ENCODE measurements around the gene STOML1. TPM values are rescaled to one million over a fixed set of nuclear protein-coding genes. Genes with fewer than 3 reads are reported as not detected.
A peak's percentile ranks its signal among the peaks of the same experiment; 100 is the strongest.
"Not testable (repeated sequence)": the region's sequence is repeated elsewhere in the genome, so short reads cannot be mapped to it uniquely, and the experiment has no call there.

Gene STOML1
- total RNA-seq, 2 experiments from 2014 or later = 7.1 to 10.1 TPM

GRCh38 chr15:73968461-73968860, 23.6 kb downstream of the STOML1 start:
- DNase-seq = no peak
- ChIA-PET CTCF (interaction anchor here (1.0 to 8.6 kb wide), 4 partner anchors 41 to 85 kb away, joined by 3 to 98 read pairs (median 48); no protein-coding TSS in a partner anchor), POLR2A (no interaction called here)
- Mint-ChIP-seq H3K4me3 (no peak overlapping the region), H3K36me3 (no peaks in the 10 kb centered on the region), H3K27me3 (peaks cover 3% of the 10 kb centered on the region), H3K9me3 (no peaks in the 10 kb centered on the region), H3K27ac (no peak overlapping the region), H3K4me1 (ENCODE audit: low read depth) (peaks cover 25% of the 10 kb centered on the region)
- intact Hi-C loops (cut with micrococcal nuclease) = loop anchor here (5.0 kb wide), 1 partner anchor 39 kb away; no protein-coding TSS in a partner anchor

GRCh38 chr15:73965758-73966113, 26.4 kb downstream of the STOML1 start:
- POLR2A ChIA-PET = interaction anchor here (1.0 to 1.4 kb wide), 3 partner anchors 16 to 438 kb away, joined by 3 to 4 read pairs (median 4); no protein-coding TSS in a partner anchor
- Mint-ChIP-seq H3K4me3 (peak overlapping the region; percentile 54), H3K27me3 (no peaks in the 10 kb centered on the region), H3K4me1 (ENCODE audit: low read depth) (peaks cover 22% of the 10 kb centered on the region), H3K36me3 (no peaks in the 10 kb centered on the region), H3K27ac (peak overlapping the region; percentile 85), H3K9me3 (no peaks in the 10 kb centered on the region)
- DNase-seq = peak; percentile 29
- intact Hi-C loops (cut with micrococcal nuclease) = loop anchor here (2.0 to 5.0 kb wide), 2 partner anchors 42 to 45 kb away; no protein-coding TSS in a partner anchor
- CTCF ChIA-PET = interaction anchor here (0.6 to 2.8 kb wide), 19 partner anchors 9 to 97 kb away, joined by 3 to 24 read pairs (median 5); partner anchors contain the start of genes PML and TBC1D21

- Mint-ChIP-seq H3K27ac (peak overlapping the region; percentile 85), H3K4me1 (ENCODE audit: low read depth) (peaks cover 24% of the 10 kb centered on the region), H3K4me3 (peak overlapping the region; percentile 69), H3K27me3 (no peaks in the 10 kb centered on the region), H3K9me3 (no peaks in the 10 kb centered on the region), H3K36me3 (no peaks in the 10 kb centered on the region)
- intact Hi-C loops (cut with micrococcal nuclease) = loop anchor here (2.0 to 5.0 kb wide), 2 partner anchors 42 to 44 kb away; no protein-coding TSS in a partner anchor
- peak; percentile 82 for DNase-seq
- CTCF ChIA-PET = interaction anchor here (0.6 to 2.8 kb wide), 18 partner anchors 8 to 97 kb away, joined by 3 to 24 read pairs (median 6); partner anchors contain the start of genes PML and TBC1D21
- POLR2A ChIA-PET = interaction anchor here (1.0 to 1.4 kb wide), 3 partner anchors 17 to 438 kb away, joined by 3 to 4 read pairs (median 4); no protein-coding TSS in a partner anchor
Observed at GRCh38 chr15:73965094-73965757, 26.9 kb downstream of the STOML1 start.

- Mint-ChIP-seq H3K36me3 (no peaks in the 10 kb centered on the region), H3K27me3 (no peaks in the 10 kb centered on the region), H3K9me3 (no peaks in the 10 kb centered on the region), H3K4me3 (peak overlapping the region; percentile 69), H3K4me1 (ENCODE audit: low read depth) (peaks cover 27% of the 10 kb centered on the region), H3K27ac (peak overlapping the region; percentile 85)
- peak; percentile 93 for DNase-seq
- ChIA-PET POLR2A (interaction anchor here (1.0 to 1.4 kb wide), 3 partner anchors 17 to 439 kb away, joined by 3 to 4 read pairs (median 4); no protein-coding TSS in a partner anchor), CTCF (interaction anchor here (0.6 to 2.8 kb wide), 20 partner anchors 8 to 91 kb away, joined by 3 to 24 read pairs (median 5); partner anchors contain the start of gene TBC1D21)
- intact Hi-C loops (cut with micrococcal nuclease) = loop anchor here (1.0 to 5.0 kb wide), 4 partner anchors 13 to 67 kb away; no protein-coding TSS in a partner anchor
Observed at GRCh38 chr15:73964736-73965093, 27.4 kb downstream of the STOML1 start.

GRCh38 chr15:73962433-73962832, 29.7 kb downstream of the STOML1 start:
- intact Hi-C loops (cut with micrococcal nuclease) = no loop called here
- Mint-ChIP-seq H3K27me3 (no peaks in the 10 kb centered on the region), H3K36me3 (no peaks in the 10 kb centered on the region), H3K4me3 (no peak overlapping the region), H3K9me3 (no peaks in the 10 kb centered on the region), H3K4me1 (ENCODE audit: low read depth) (peaks cover 43% of the 10 kb centered on the region), H3K27ac (no peak overlapping the region)
- no peak for DNase-seq
- ChIA-PET CTCF (interaction anchor here (1.4 kb wide), 1 partner anchor 86 kb away, joined by 3 read pairs; no protein-coding TSS in a partner anchor), POLR2A (no interaction called here)

- H3K4me3 Mint-ChIP-seq; H3K9me3 Mint-ChIP-seq; H3K36me3 Mint-ChIP-seq; intact Hi-C loops (cut with micrococcal nuclease); POLR2A ChIA-PET; H3K27ac Mint-ChIP-seq; H3K27me3 Mint-ChIP-seq; DNase-seq: not testable (repeated sequence)
- H3K4me1 Mint-ChIP-seq (ENCODE audit: low read depth) = peaks cover 35% of the 10 kb centered on the region
- CTCF ChIA-PET = interaction anchor here (0.8 to 4.3 kb wide), 7 partner anchors 10 to 89 kb away, joined by 3 to 22 read pairs (median 6); partner anchors contain the start of gene PML
Observed at GRCh38 chr15:73960472-73961070, 31.5 kb downstream of the STOML1 start.

- Mint-ChIP-seq H3K27ac (no peak overlapping the region), H3K27me3 (no peaks in the 10 kb centered on the region), H3K4me3 (no peak overlapping the region), H3K36me3 (no peaks in the 10 kb centered on the region), H3K4me1 (ENCODE audit: low read depth) (peaks cover 28% of the 10 kb centered on the region), H3K9me3 (no peaks in the 10 kb centered on the region)
- intact Hi-C loops (cut with micrococcal nuclease) = loop anchor here (1.0 kb wide), 1 partner anchor 8 kb away; no protein-coding TSS in a partner anchor
- POLR2A ChIA-PET = interaction anchor here (1.2 kb wide), 1 partner anchor 22 kb away, joined by 5 read pairs; no protein-coding TSS in a partner anchor
- CTCF ChIA-PET = interaction anchor here (0.8 to 4.3 kb wide), 7 partner anchors 9 to 63 kb away, joined by 3 to 22 read pairs (median 6); partner anchors contain the start of gene PML
- DNase-seq = no peak
Observed at GRCh38 chr15:73959801-73960200, 32.3 kb downstream of the STOML1 start.

GRCh38 chr15:73959012-73959581, 33.0 kb downstream of the STOML1 start:
- H3K4me3 Mint-ChIP-seq = no peak overlapping the region
- DNase-seq = peak; percentile 58
- peak overlapping the region; percentile 51 for H3K27ac Mint-ChIP-seq
- CTCF ChIA-PET = interaction anchor here (0.7 to 4.3 kb wide), 8 partner anchors 9 to 52 kb away, joined by 3 to 22 read pairs (median 6); partner anchors contain the start of gene PML
- H3K9me3 Mint-ChIP-seq = no peaks in the 10 kb centered on the region
- no peaks in the 10 kb centered on the region for H3K36me3 Mint-ChIP-seq
- H3K4me1 Mint-ChIP-seq (ENCODE audit: low read depth) = peaks cover 25% of the 10 kb centered on the region
- intact Hi-C loops (cut with micrococcal nuclease) = loop anchor here (1.0 kb wide), 1 partner anchor 8 kb away; no protein-coding TSS in a partner anchor
- H3K27me3 Mint-ChIP-seq = no peaks in the 10 kb centered on the region
- POLR2A ChIA-PET = interaction anchor here (0.6 to 1.2 kb wide), 3 partner anchors 8 to 23 kb away, joined by 3 to 5 read pairs (median 4); no protein-coding TSS in a partner anchor

GRCh38 chr15:73957785-73958184, 34.3 kb downstream of the STOML1 start:
- Mint-ChIP-seq H3K9me3 (no peaks in the 10 kb centered on the region), H3K4me1 (ENCODE audit: low read depth) (peaks cover 25% of the 10 kb centered on the region), H3K27me3 (no peaks in the 10 kb centered on the region), H3K27ac (no peak overlapping the region), H3K4me3 (no peak overlapping the region), H3K36me3 (no peaks in the 10 kb centered on the region)
- no peak for DNase-seq
- ChIA-PET CTCF (interaction anchor here (1.1 to 4.3 kb wide), 6 partner anchors 8 to 91 kb away, joined by 3 to 22 read pairs (median 6); no protein-coding TSS in a partner anchor), POLR2A (no interaction called here)
- intact Hi-C loops (cut with micrococcal nuclease) = no loop called here

GRCh38 chr15:73957276-73957675, 34.8 kb downstream of the STOML1 start:
- Mint-ChIP-seq H3K36me3 (no peaks in the 10 kb centered on the region), H3K9me3 (no peaks in the 10 kb centered on the region), H3K27ac (no peak overlapping the region), H3K4me1 (ENCODE audit: low read depth) (peaks cover 25% of the 10 kb centered on the region), H3K4me3 (no peak overlapping the region), H3K27me3 (no peaks in the 10 kb centered on the region)
- intact Hi-C loops (cut with micrococcal nuclease) = no loop called here
- no peak for DNase-seq
- POLR2A ChIA-PET = no interaction called here
- CTCF ChIA-PET = interaction anchor here (1.0 to 2.0 kb wide), 7 partner anchors 9 to 92 kb away, joined by 3 to 8 read pairs (median 4); no protein-coding TSS in a partner anchor

- Mint-ChIP-seq H3K9me3 (no peaks in the 10 kb centered on the region), H3K27me3 (no peaks in the 10 kb centered on the region), H3K27ac (no peak overlapping the region), H3K4me3 (no peak overlapping the region), H3K4me1 (ENCODE audit: low read depth) (peaks cover 25% of the 10 kb centered on the region), H3K36me3 (no peaks in the 10 kb centered on the region)
- ChIA-PET POLR2A (no interaction called here), CTCF (interaction anchor here (1.0 to 2.0 kb wide), 5 partner anchors 9 to 92 kb away, joined by 3 to 8 read pairs (median 4); no protein-coding TSS in a partner anchor)
- no peak for DNase-seq
- intact Hi-C loops (cut with micrococcal nuclease) = no loop called here
Observed at GRCh38 chr15:73956743-73957135, 35.4 kb downstream of the STOML1 start.
